GM23338 (cell line): ENCODE results near the gene ERFE.

ENCODE experiments used
- EZH2 ChIP-seq: fragments of 200-600 bp; sonication (generic); IDR thresholded peaks from one replicate; pipeline ENCODE4 v1.8.0; 2017; ENCODE audit warnings: antibody characterized with exemption, mild to moderate bottlenecking, low read depth; ENCODE audit not compliant: unreplicated experiment
- EZH2phosphoT487 ChIP-seq: fragments of 200-600 bp; sonication (generic); IDR thresholded peaks from one replicate; pipeline ENCODE4 v1.8.1; 2018; ENCODE audit warnings: antibody characterized with exemption; ENCODE audit not compliant: unreplicated experiment
- POLR2AphosphoS5 ChIP-seq: IDR thresholded peaks from 2 replicates; pipeline ENCODE4 v1.6.1; 2016; ENCODE audit warnings: antibody characterized with exemption, low read depth
- TF ChIP-seq, protein P1 (sequence below), 2 experiments: fragments of 200-600 bp in 1 of 2; sonication (generic) in 1 of 2; conservative IDR thresholded peaks; 2 replicates each; pipeline versions ENCODE4 v1.5.1 to v1.6.1; 2016 to 2017; ENCODE audit warnings: antibody characterized with exemption in 2 of 2, low read depth in 2 of 2, mild to moderate bottlenecking in 2 of 2, moderate library complexity in 1 of 2
- TF ChIP-seq, protein P2 (sequence below): IDR thresholded peaks from one replicate; pipeline ENCODE4 v1.6.1; 2018; ENCODE audit warnings: antibody characterized with exemption; ENCODE audit not compliant: unreplicated experiment

GRCh38 chr2:238157506-238158017, 1.2 kb upstream of the ERFE start:
- TF ChIP-seq, protein P1, sequence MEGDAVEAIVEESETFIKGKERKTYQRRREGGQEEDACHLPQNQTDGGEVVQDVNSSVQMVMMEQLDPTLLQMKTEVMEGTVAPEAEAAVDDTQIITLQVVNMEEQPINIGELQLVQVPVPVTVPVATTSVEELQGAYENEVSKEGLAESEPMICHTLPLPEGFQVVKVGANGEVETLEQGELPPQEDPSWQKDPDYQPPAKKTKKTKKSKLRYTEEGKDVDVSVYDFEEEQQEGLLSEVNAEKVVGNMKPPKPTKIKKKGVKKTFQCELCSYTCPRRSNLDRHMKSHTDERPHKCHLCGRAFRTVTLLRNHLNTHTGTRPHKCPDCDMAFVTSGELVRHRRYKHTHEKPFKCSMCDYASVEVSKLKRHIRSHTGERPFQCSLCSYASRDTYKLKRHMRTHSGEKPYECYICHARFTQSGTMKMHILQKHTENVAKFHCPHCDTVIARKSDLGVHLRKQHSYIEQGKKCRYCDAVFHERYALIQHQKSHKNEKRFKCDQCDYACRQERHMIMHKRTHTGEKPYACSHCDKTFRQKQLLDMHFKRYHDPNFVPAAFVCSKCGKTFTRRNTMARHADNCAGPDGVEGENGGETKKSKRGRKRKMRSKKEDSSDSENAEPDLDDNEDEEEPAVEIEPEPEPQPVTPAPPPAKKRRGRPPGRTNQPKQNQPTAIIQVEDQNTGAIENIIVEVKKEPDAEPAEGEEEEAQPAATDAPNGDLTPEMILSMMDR (conservative IDR thresholded peaks at IDR 0.05; ENCODE audit: low read depth in 2 of 2) = no peak
- TF ChIP-seq, protein P2, sequence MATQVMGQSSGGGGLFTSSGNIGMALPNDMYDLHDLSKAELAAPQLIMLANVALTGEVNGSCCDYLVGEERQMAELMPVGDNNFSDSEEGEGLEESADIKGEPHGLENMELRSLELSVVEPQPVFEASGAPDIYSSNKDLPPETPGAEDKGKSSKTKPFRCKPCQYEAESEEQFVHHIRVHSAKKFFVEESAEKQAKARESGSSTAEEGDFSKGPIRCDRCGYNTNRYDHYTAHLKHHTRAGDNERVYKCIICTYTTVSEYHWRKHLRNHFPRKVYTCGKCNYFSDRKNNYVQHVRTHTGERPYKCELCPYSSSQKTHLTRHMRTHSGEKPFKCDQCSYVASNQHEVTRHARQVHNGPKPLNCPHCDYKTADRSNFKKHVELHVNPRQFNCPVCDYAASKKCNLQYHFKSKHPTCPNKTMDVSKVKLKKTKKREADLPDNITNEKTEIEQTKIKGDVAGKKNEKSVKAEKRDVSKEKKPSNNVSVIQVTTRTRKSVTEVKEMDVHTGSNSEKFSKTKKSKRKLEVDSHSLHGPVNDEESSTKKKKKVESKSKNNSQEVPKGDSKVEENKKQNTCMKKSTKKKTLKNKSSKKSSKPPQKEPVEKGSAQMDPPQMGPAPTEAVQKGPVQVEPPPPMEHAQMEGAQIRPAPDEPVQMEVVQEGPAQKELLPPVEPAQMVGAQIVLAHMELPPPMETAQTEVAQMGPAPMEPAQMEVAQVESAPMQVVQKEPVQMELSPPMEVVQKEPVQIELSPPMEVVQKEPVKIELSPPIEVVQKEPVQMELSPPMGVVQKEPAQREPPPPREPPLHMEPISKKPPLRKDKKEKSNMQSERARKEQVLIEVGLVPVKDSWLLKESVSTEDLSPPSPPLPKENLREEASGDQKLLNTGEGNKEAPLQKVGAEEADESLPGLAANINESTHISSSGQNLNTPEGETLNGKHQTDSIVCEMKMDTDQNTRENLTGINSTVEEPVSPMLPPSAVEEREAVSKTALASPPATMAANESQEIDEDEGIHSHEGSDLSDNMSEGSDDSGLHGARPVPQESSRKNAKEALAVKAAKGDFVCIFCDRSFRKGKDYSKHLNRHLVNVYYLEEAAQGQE = no peak
- TF ChIP-seq EZH2 = no peak
- no peak for TF ChIP-seq POLR2AphosphoS5
- TF ChIP-seq EZH2phosphoT487 = no peak
